Measurements from ENCODE around the gene FBXO45.
"Not testable (repeated sequence)": the region's sequence is repeated elsewhere in the genome, so short reads cannot be mapped to it uniquely, and the experiment has no call there.

Gene FBXO45

DNA sequence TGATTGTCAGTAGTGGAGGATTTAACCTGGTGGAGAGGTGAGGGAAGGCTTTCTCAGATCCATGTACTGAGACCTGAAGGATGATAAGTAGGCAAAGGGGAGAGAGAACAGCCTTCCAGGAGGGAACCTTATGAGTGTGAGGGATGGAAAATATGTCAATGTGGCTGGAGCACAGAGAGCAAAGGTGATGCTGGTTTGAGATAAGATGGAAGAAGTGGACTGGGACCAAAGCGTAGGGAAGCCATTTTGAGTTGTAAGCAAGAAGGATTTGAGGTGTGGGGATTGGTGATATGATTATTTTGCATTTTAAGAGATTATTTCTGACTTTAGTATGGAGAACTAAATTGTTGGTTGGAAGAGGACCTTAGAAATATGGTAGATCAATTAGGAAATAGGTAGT is 3.9 kb downstream of the FBXO45 start:
- no peak overlapping the region for H3K4me3 ChIP-seq (ENCODE audit: low read depth, low read length)
- TF ChIP-seq, protein P1, sequence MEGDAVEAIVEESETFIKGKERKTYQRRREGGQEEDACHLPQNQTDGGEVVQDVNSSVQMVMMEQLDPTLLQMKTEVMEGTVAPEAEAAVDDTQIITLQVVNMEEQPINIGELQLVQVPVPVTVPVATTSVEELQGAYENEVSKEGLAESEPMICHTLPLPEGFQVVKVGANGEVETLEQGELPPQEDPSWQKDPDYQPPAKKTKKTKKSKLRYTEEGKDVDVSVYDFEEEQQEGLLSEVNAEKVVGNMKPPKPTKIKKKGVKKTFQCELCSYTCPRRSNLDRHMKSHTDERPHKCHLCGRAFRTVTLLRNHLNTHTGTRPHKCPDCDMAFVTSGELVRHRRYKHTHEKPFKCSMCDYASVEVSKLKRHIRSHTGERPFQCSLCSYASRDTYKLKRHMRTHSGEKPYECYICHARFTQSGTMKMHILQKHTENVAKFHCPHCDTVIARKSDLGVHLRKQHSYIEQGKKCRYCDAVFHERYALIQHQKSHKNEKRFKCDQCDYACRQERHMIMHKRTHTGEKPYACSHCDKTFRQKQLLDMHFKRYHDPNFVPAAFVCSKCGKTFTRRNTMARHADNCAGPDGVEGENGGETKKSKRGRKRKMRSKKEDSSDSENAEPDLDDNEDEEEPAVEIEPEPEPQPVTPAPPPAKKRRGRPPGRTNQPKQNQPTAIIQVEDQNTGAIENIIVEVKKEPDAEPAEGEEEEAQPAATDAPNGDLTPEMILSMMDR (IDR thresholded peaks at IDR 0.05; ENCODE audit: low read depth, low read length, missing control alignments): no peak
- DNase-seq (ENCODE audit: low read depth): no peak
- in situ Hi-C loops (cut with HindIII; ENCODE audit: low sequenced_read_pairs): no loop called here

DNA sequence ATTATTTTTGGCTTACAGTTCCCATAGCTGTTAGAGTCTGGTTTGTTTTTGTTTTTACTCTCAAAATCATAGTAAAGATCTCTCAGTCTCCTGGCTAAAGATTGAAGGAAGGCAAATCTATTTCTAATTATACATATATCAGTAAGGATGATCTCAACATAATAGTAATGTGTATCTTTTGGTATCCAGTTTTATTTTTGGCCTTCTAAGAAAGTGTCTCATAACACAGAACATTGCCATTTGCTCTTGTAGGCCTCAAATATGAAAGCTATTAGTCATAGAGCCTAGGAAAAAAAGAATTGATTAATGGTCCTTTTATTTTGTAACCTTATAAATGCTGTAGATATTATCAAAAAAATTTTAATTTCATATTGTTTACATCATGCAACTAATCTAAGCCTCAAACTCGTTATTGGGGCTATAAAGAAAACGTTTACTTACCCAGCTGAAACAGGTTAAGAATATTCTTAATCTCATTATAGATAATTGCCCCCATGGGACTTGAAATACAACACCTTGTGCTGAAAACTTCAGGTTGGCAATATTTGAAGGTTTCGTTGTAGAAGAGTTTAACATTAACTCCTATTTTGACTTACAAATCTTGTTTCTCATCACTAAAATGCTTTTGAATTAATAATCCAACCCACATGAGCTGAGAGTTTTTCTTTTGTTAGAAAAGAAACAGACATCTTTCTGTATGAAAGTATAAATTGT is 16.7 kb downstream of the FBXO45 start:
- TF ChIP-seq, protein P1 (IDR thresholded peaks at IDR 0.05; ENCODE audit: low read depth, low read length, missing control alignments): no peak
- H3K4me3 ChIP-seq (ENCODE audit: low read depth, low read length): no peak overlapping the region
- DNase-seq (ENCODE audit: low read depth): no peak
- in situ Hi-C loops (cut with HindIII; ENCODE audit: low sequenced_read_pairs): no loop called here

- in situ Hi-C loops (cut with HindIII; ENCODE audit: low sequenced_read_pairs): no loop called here
- no peak overlapping the region for H3K4me3 ChIP-seq (ENCODE audit: low read depth, low read length)
- DNase-seq (ENCODE audit: low read depth): no peak
- TF ChIP-seq, protein P1 (IDR thresholded peaks at IDR 0.05; ENCODE audit: low read depth, low read length, missing control alignments): no peak
Measured at GRCh38 chr3:196590279-196590678, 21.8 kb downstream of the FBXO45 start.

GRCh38 chr3:196596355-196596754 is 27.9 kb downstream of the FBXO45 start:
- in situ Hi-C loops (cut with HindIII; ENCODE audit: low sequenced_read_pairs): no loop called here
- no peak for DNase-seq (ENCODE audit: low read depth)
- TF ChIP-seq, protein P1 (IDR thresholded peaks at IDR 0.05; ENCODE audit: low read depth, low read length, missing control alignments): no peak

GRCh38 chr3:196597971-196598733 is 29.7 kb downstream of the FBXO45 start:
- in situ Hi-C loops (cut with HindIII; ENCODE audit: low sequenced_read_pairs); H3K4me3 ChIP-seq (ENCODE audit: low read depth, low read length); DNase-seq (ENCODE audit: low read depth): not testable (repeated sequence)

More at GRCh38 chr3:196596355-196596754, 27.9 kb downstream of the FBXO45 start:
- H3K4me3 ChIP-seq (ENCODE audit: low read depth, low read length): no peak overlapping the region

DNA sequence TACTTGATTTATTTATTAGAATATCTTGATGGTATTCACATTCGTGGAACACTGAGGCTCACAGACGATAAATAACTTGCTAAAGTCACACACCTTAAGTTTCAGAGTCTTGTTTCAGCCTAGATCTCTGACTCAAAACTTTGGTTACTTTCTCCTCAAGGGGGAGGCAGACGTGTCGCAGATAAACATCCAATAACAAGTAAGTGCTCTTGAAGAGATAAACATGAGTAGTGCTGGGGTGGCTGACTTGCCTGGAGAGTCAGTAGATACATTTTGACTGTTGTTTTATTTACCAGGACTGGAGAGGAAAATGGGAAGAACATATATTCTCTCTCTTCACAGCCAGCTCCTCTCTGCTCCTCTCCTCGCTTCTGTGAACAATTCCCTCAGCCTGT is 31.3 kb downstream of the FBXO45 start:
- no peak overlapping the region for H3K4me3 ChIP-seq (ENCODE audit: low read depth, low read length)
- in situ Hi-C loops (cut with HindIII; ENCODE audit: low sequenced_read_pairs): no loop called here
- no peak for DNase-seq (ENCODE audit: low read depth)
- TF ChIP-seq, protein P1 (IDR thresholded peaks at IDR 0.05; ENCODE audit: low read depth, low read length, missing control alignments): no peak

DNA sequence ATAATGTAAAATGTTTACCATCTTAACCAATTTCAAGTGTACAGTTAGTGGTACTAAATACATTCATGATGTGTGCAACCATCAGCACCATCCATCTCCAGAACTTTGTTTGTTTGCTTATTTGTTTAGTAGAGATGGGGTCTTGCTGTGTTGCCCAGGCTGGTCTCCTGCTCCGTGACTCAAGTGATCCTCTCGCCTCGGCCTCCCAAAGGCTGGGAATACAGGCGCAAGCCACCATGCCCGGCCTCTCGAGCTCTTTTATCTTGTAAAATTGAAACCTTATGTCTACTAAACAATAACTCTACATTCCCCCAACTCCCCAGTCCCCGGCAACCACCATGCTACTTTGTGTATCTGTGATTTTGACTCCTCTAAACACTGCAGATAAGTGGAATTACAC is 31.9 kb downstream of the FBXO45 start:
- no peak overlapping the region for H3K4me3 ChIP-seq (ENCODE audit: low read depth, low read length)
- in situ Hi-C loops (cut with HindIII; ENCODE audit: low sequenced_read_pairs): no loop called here
- DNase-seq (ENCODE audit: low read depth): no peak
- TF ChIP-seq, protein P1 (IDR thresholded peaks at IDR 0.05; ENCODE audit: low read depth, low read length, missing control alignments): no peak

Data from astrocyte of the cerebellum (primary cell).